ENCODE results near the gene RPL13A.

RPL13A gene

DNA sequence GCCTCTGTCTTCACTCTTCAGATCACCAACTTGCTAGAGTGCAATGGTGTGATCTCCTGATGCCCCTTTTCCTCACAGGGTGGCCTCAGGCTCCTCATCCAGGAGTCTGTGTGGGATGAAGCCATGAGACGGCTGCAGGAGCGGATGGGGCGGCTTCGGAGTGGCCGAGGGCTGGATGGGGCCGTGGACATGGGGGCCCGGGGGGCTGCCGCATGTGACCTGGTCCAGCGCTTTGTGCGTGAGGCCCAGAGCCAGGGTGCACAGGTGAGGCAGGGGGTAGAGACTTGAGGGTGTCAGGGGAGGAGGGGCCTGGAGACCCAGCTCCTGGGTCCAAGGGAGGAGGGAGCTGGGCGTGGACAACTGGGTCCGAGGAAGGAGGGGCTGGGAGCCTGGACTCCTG, 24.9 kb upstream of the RPL13A start:
- peaks cover 10% of the 10 kb centered on the region; the same call in 1 of the 2 replicates for H3K36me3 ChIP-seq (ENCODE audit: insufficient read depth, low read length)
- no peak overlapping the region for H3K4me2 ChIP-seq (ENCODE audit: low read length)
- no peaks in the 10 kb centered on the region for H3K27me3 ChIP-seq (ENCODE audit: insufficient read depth, low read length)
- H3F3A ChIP-seq (ENCODE audit: insufficient read depth, low read length): no peaks in the 10 kb centered on the region
- no peaks in the 10 kb centered on the region for H4K20me1 ChIP-seq (ENCODE audit: insufficient read depth, low read length)
- H3K79me2 ChIP-seq (ENCODE audit: insufficient read depth, low read length): no peaks in the 10 kb centered on the region
- H3K9me2 ChIP-seq (ENCODE audit: low read depth, low read length): no peaks in the 10 kb centered on the region
- H2AFZ ChIP-seq (ENCODE audit: low read length): no peak overlapping the region
- TF ChIP-seq, protein P1, sequence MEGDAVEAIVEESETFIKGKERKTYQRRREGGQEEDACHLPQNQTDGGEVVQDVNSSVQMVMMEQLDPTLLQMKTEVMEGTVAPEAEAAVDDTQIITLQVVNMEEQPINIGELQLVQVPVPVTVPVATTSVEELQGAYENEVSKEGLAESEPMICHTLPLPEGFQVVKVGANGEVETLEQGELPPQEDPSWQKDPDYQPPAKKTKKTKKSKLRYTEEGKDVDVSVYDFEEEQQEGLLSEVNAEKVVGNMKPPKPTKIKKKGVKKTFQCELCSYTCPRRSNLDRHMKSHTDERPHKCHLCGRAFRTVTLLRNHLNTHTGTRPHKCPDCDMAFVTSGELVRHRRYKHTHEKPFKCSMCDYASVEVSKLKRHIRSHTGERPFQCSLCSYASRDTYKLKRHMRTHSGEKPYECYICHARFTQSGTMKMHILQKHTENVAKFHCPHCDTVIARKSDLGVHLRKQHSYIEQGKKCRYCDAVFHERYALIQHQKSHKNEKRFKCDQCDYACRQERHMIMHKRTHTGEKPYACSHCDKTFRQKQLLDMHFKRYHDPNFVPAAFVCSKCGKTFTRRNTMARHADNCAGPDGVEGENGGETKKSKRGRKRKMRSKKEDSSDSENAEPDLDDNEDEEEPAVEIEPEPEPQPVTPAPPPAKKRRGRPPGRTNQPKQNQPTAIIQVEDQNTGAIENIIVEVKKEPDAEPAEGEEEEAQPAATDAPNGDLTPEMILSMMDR (IDR thresholded peaks at IDR 0.05; ENCODE audit: low read length): no peak
- no peak for TF ChIP-seq EZH2 (IDR thresholded peaks at IDR 0.05; ENCODE audit: borderline replicate concordance, low read length)
- H3K9me3 ChIP-seq (ENCODE audit: low read length): no peaks in the 10 kb centered on the region
- no peak overlapping the region for H3K27ac ChIP-seq (ENCODE audit: low read depth, low read length, poor library complexity, severe bottlenecking)
- H3K4me3 ChIP-seq (ENCODE audit: low read depth, low read length, poor library complexity, severe bottlenecking): no peak overlapping the region
- H3K4me1 ChIP-seq (ENCODE audit: insufficient read depth, low read length, severe bottlenecking): peaks cover 14% of the 10 kb centered on the region
- H3K9ac ChIP-seq (ENCODE audit: low read length): no peak overlapping the region

DNA sequence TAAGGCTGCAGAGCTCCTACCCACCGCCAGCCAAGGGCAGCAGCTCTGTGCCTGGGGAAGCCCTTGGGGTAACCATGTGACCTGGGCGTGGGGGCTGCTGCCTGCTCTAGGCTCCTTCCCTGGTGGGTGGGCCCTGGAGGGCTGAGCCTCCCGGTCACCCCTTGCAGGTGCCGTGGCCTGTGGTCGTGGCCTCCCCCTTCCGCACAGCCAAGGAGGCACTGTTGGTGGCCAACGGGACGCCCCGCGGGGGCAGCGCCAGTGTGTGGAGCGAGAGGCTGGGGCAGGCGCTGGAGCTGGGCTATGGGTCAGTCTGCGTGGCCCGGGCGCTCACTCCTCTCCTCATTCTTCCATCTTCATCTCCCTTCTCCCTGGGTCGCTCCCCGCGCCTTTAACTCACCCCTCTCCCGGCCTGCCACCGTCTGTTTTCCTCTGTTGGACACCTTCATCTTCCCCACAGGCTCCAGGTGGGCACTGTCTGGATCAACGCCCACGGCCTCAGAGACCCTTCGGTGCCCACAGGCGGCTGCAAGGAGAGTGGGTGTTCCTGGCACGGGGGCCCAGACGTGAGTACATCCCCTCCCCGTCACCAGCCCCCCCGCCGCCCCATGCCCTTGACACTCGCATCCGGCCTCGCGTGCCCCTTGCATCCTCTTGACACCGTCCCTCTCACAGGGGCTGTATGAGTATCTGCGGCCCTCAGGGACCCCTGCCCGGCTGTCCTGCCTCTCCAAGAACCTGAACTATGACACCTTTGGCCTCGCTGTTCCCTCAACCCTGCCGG, 23.3 kb upstream of the RPL13A start:
- Histone ChIP-seq H2AFZ (ENCODE audit: low read length) (no peak overlapping the region), H3K27ac (ENCODE audit: low read depth, low read length, poor library complexity, severe bottlenecking) (no peak overlapping the region), H3K79me2 (ENCODE audit: insufficient read depth, low read length) (no peaks in the 10 kb centered on the region), H3K4me3 (ENCODE audit: low read depth, low read length, poor library complexity, severe bottlenecking) (no peak overlapping the region), H3K27me3 (ENCODE audit: insufficient read depth, low read length) (no peaks in the 10 kb centered on the region), H3K36me3 (ENCODE audit: insufficient read depth, low read length) (peaks cover 10% of the 10 kb centered on the region; the same call in 1 of the 2 replicates), H3K4me2 (ENCODE audit: low read length) (no peak overlapping the region), H4K20me1 (ENCODE audit: insufficient read depth, low read length) (no peaks in the 10 kb centered on the region), H3K9me3 (ENCODE audit: low read length) (no peaks in the 10 kb centered on the region), H3K4me1 (ENCODE audit: insufficient read depth, low read length, severe bottlenecking) (peaks cover 6% of the 10 kb centered on the region), H3K9me2 (ENCODE audit: low read depth, low read length) (no peaks in the 10 kb centered on the region), H3K9ac (ENCODE audit: low read length) (no peak overlapping the region), H3F3A (ENCODE audit: insufficient read depth, low read length) (no peaks in the 10 kb centered on the region)
- TF ChIP-seq, protein P1 (IDR thresholded peaks at IDR 0.05; ENCODE audit: low read length): no peak
- no peak for TF ChIP-seq EZH2 (IDR thresholded peaks at IDR 0.05; ENCODE audit: borderline replicate concordance, low read length)

- peaks cover 16% of the 10 kb centered on the region for H3K4me1 ChIP-seq (ENCODE audit: insufficient read depth, low read length, severe bottlenecking)
Observed at GRCh38 chr19:49465371-49465770, 22.0 kb upstream of the RPL13A start.

More at GRCh38 chr19:49465371-49465770, 22.0 kb upstream of the RPL13A start:
- H3K4me2 ChIP-seq (ENCODE audit: low read length): no peak overlapping the region
- no peaks in the 10 kb centered on the region for H4K20me1 ChIP-seq (ENCODE audit: insufficient read depth, low read length)
- no peak overlapping the region for H3K9ac ChIP-seq (ENCODE audit: low read length)
- H2AFZ ChIP-seq (ENCODE audit: low read length): no peak overlapping the region
- H3K27ac ChIP-seq (ENCODE audit: low read depth, low read length, poor library complexity, severe bottlenecking): no peak overlapping the region
- H3K4me3 ChIP-seq (ENCODE audit: low read depth, low read length, poor library complexity, severe bottlenecking): no peak overlapping the region
- peaks cover 8% of the 10 kb centered on the region for H3K36me3 ChIP-seq (ENCODE audit: insufficient read depth, low read length)
- H3K9me2 ChIP-seq (ENCODE audit: low read depth, low read length): no peaks in the 10 kb centered on the region
- H3F3A ChIP-seq (ENCODE audit: insufficient read depth, low read length): no peaks in the 10 kb centered on the region
- TF ChIP-seq EZH2 (IDR thresholded peaks at IDR 0.05; ENCODE audit: borderline replicate concordance, low read length): no peak
- TF ChIP-seq, protein P1 (IDR thresholded peaks at IDR 0.05; ENCODE audit: low read length): no peak
- H3K9me3 ChIP-seq (ENCODE audit: low read length): no peaks in the 10 kb centered on the region
- H3K27me3 ChIP-seq (ENCODE audit: insufficient read depth, low read length): no peaks in the 10 kb centered on the region
- H3K79me2 ChIP-seq (ENCODE audit: insufficient read depth, low read length): no peaks in the 10 kb centered on the region
